HepG2 (cell line): ENCODE results near the gene RDH8. TPM values are rescaled to one million over a fixed set of nuclear protein-coding genes. Genes with fewer than 3 reads are reported as not detected.

Experiments
- BCL6 ChIP-seq: IDR thresholded peaks from 2 replicates; pipeline ENCODE4 v1.6.1; 2016; ENCODE audit warnings: missing genetic modification reagents, missing compliant biosample characterization
- BRCA1 ChIP-seq: sonication (generic); formaldehyde crosslinking; IDR thresholded peaks from 2 replicates; pipeline ENCODE4 v1.4.0; 2020; ENCODE audit warnings: missing genetic modification reagents
- CBX2 ChIP-seq, 2 experiments: fragments of 200-600 bp in 1 of 2; sonication (generic); formaldehyde crosslinking in 1 of 2; IDR thresholded peaks; 2 replicates each; pipeline versions ENCODE4 v1.7.0 to v1.8.1; 2018 to 2022; ENCODE audit warnings: low read depth in 2 of 2, low read length in 1 of 2, mild to moderate bottlenecking in 1 of 2, missing genetic modification reagents in 1 of 2
- HNRNPL ChIP-seq: fragments of 200-400 bp; formaldehyde crosslinking; IDR thresholded peaks from 2 replicates; pipeline ENCODE4 v1.6.1; 2017; ENCODE audit warnings: mild to moderate bottlenecking, low read depth, low read length
- KLF11 ChIP-seq: IDR thresholded peaks from 2 replicates; pipeline ENCODE4 v1.6.1; 2016; ENCODE audit warnings: missing compliant biosample characterization
- NR2F6 ChIP-seq, 2 experiments: IDR thresholded peaks; 2 replicates each; pipeline ENCODE4 v1.6.1; 2016; ENCODE audit warnings: antibody characterized with exemption in 1 of 2, mild to moderate bottlenecking in 1 of 2
- RARA ChIP-seq: IDR thresholded peaks from 2 replicates; pipeline ENCODE4 v1.6.1; 2016; ENCODE audit warnings: missing genetic modification reagents, missing compliant biosample characterization
- RXRB ChIP-seq: IDR thresholded peaks from 2 replicates; pipeline ENCODE4 v1.6.1; 2016; ENCODE audit warnings: borderline replicate concordance, missing genetic modification reagents, missing compliant biosample characterization
- SAP130 ChIP-seq: IDR thresholded peaks from 2 replicates; pipeline ENCODE4 v1.6.1; 2016; ENCODE audit warnings: low read depth
- TBL1XR1 ChIP-seq: fragments of 150-350 bp; IDR thresholded peaks from 2 replicates; pipeline ENCODE4 v1.6.1; 2014; ENCODE audit warnings: borderline replicate concordance, low read length; ENCODE audit not compliant: partially characterized antibody
- THAP11 ChIP-seq: IDR thresholded peaks from 2 replicates; pipeline ENCODE4 v1.6.1; 2016; ENCODE audit warnings: missing biosample characterization, missing genetic modification reagents
- ZFY ChIP-seq: sonication (generic); formaldehyde crosslinking; IDR thresholded peaks from 2 replicates; pipeline ENCODE4 v1.4.0; 2020; ENCODE audit warnings: missing genetic modification reagents
- ZNF350 ChIP-seq: sonication (generic); formaldehyde crosslinking; IDR thresholded peaks from 2 replicates; pipeline ENCODE4 v1.4.0; 2020; ENCODE audit warnings: mild to moderate bottlenecking, low read depth, missing genetic modification reagents, borderline replicate concordance
- ZNF749 ChIP-seq: sonication (generic); formaldehyde crosslinking; IDR thresholded peaks from 2 replicates; pipeline ENCODE4 v1.8.0; 2022; ENCODE audit warnings: mild to moderate bottlenecking, missing genetic modification reagents, moderate library complexity, borderline replicate concordance
- polyA plus RNA-seq, 8 experiments: library from polyadenylated mRNA; depleted of rRNA in 3 of 8; stranded (reverse) in 7 of 8; unstranded in 1 of 8; fragments of >200 nt; fragmentation: Illumina TruSeq in 4 of 8; extraction: Trizol in 4 of 8; gene quantifications; 2 replicates each; pipeline versions ENCODE4 v1.2.1 to v1.2.3, GENCODE V29; 2011 to 2016; ENCODE audit warnings: low read depth in 4 of 8, missing spikeins in 1 of 8, mixed read lengths in 1 of 8; ENCODE audit not compliant: insufficient read depth in 1 of 8
- total RNA-seq, 5 experiments: library from RNA; depleted of rRNA; stranded (reverse); fragments of >200 nt; fragmentation: Illumina TruSeq; extraction: Trizol; gene quantifications; 2 replicates each; pipeline ENCODE4 v1.2.3, GENCODE V29; 2016; ENCODE audit warnings: low read depth in 1 of 5
- TF ChIP-seq, protein P1 (sequence below): sonication (generic); formaldehyde crosslinking; IDR thresholded peaks from 2 replicates; pipeline ENCODE4 v1.5.0; 2020; ENCODE audit warnings: missing genetic modification reagents
- TF ChIP-seq, protein P2 (sequence below): sonication (generic); formaldehyde crosslinking; IDR thresholded peaks from 2 replicates; pipeline ENCODE4 v1.8.0; 2022; ENCODE audit warnings: missing genetic modification reagents, mild to moderate bottlenecking, moderate library complexity, borderline replicate concordance
- TF ChIP-seq, protein P3 (sequence below): sonication (generic); formaldehyde crosslinking; IDR thresholded peaks from 2 replicates; pipeline ENCODE4 v1.5.1; 2020; ENCODE audit warnings: mild to moderate bottlenecking, missing genetic modification reagents, moderate library complexity
- TF ChIP-seq, protein P4 (sequence below): sonication (generic); formaldehyde crosslinking; IDR thresholded peaks from 2 replicates; pipeline ENCODE4 v1.4.0; 2020; ENCODE audit warnings: mild to moderate bottlenecking, low read depth, missing genetic modification reagents
- TF ChIP-seq, protein P5 (sequence below): conservative IDR thresholded peaks from 2 replicates; pipeline ENCODE4 v1.6.1; 2018; ENCODE audit warnings: missing genetic modification reagents

The RDH8 gene
- total and polyA plus RNA-seq, 2 of the 13 experiments (the other 11 are each of a cell fraction or from before 2014, with no cell fraction given) = not detected

DNA sequence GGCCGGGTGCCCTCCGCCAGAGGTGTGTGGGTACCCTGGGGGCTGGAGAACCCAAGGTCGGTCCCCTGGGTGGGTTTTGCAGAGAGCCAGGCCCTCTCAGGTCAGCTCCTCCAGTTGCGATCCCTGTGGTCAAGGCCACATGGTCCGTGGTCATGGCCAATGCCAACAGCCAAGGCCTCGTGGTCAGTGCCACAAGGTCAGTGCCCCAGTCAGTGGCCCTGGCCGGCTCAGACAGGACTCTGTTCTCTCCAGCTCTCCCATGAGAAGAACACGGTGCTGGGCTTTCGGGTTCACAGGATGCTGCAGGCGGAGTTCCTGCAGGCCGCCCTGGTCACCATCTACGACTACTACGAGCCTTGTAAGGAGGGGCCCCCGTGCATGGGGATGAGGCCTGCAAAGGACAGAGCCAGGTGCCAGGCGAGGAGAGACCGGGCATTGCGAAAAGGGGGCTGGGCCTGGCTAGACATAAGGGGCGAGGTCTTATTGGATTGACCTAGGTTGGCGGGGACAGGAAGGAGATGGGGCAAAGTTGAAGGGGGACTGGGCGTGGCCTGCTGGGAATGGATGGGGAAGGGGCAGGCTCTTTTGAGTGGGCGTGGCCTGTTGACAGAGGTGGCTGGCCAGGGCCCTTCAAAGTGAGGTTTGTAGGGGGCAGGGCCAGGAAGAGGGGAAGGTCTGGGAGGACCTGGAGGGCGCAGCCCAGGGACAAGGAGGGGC lies 57.6 kb downstream of the RDH8 start (continued):
- TF ChIP-seq CBX2 (IDR thresholded peaks at IDR 0.05; ENCODE audit: low read depth, low read length) (no peak), CBX2 (CRISPR knock-in tag; IDR thresholded peaks at IDR 0.05; ENCODE audit: low read depth) (no peak), BCL6 (CRISPR knock-in tag) (peak; percentile 44; the same call in 1 of the 2 replicates), SAP130 (CRISPR knock-in tag) (0 out of 2 replicates have a peak, but pooled peaks have one; percentile 20), ZNF749 (CRISPR knock-in tag) (no peak), BRCA1 (CRISPR knock-in tag) (no peak), HNRNPL (0 out of 2 replicates have a peak, but pooled peaks have one; percentile 49), RXRB (CRISPR knock-in tag) (peak; percentile 67), ZFY (CRISPR knock-in tag) (no peak), THAP11 (CRISPR knock-in tag) (0 out of 2 replicates have a peak, but pooled peaks have one; percentile 14), TBL1XR1 (peak; percentile 81), KLF11 (CRISPR knock-in tag) (no peak), RARA (CRISPR knock-in tag) (peak; percentile 93), ZNF350 (CRISPR knock-in tag) (0 out of 2 replicates have a peak, but pooled peaks have one; percentile 24), NR2F6 (IDR thresholded peaks at IDR 0.05) (no peak), NR2F6 (CRISPR knock-in tag; IDR thresholded peaks at IDR 0.05) (peak; percentile 28; the same call in 1 of the 2 replicates)
- TF ChIP-seq, protein P1, sequence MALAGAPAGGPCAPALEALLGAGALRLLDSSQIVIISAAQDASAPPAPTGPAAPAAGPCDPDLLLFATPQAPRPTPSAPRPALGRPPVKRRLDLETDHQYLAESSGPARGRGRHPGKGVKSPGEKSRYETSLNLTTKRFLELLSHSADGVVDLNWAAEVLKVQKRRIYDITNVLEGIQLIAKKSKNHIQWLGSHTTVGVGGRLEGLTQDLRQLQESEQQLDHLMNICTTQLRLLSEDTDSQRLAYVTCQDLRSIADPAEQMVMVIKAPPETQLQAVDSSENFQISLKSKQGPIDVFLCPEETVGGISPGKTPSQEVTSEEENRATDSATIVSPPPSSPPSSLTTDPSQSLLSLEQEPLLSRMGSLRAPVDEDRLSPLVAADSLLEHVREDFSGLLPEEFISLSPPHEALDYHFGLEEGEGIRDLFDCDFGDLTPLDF (CRISPR knock-in tag) = no peak
- TF ChIP-seq, protein P2, sequence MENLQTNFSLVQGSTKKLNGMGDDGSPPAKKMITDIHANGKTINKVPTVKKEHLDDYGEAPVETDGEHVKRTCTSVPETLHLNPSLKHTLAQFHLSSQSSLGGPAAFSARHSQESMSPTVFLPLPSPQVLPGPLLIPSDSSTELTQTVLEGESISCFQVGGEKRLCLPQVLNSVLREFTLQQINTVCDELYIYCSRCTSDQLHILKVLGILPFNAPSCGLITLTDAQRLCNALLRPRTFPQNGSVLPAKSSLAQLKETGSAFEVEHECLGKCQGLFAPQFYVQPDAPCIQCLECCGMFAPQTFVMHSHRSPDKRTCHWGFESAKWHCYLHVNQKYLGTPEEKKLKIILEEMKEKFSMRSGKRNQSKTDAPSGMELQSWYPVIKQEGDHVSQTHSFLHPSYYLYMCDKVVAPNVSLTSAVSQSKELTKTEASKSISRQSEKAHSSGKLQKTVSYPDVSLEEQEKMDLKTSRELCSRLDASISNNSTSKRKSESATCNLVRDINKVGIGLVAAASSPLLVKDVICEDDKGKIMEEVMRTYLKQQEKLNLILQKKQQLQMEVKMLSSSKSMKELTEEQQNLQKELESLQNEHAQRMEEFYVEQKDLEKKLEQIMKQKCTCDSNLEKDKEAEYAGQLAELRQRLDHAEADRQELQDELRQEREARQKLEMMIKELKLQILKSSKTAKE = peak; percentile 53; the same call in 1 of the 2 replicates
- TF ChIP-seq, protein P3, sequence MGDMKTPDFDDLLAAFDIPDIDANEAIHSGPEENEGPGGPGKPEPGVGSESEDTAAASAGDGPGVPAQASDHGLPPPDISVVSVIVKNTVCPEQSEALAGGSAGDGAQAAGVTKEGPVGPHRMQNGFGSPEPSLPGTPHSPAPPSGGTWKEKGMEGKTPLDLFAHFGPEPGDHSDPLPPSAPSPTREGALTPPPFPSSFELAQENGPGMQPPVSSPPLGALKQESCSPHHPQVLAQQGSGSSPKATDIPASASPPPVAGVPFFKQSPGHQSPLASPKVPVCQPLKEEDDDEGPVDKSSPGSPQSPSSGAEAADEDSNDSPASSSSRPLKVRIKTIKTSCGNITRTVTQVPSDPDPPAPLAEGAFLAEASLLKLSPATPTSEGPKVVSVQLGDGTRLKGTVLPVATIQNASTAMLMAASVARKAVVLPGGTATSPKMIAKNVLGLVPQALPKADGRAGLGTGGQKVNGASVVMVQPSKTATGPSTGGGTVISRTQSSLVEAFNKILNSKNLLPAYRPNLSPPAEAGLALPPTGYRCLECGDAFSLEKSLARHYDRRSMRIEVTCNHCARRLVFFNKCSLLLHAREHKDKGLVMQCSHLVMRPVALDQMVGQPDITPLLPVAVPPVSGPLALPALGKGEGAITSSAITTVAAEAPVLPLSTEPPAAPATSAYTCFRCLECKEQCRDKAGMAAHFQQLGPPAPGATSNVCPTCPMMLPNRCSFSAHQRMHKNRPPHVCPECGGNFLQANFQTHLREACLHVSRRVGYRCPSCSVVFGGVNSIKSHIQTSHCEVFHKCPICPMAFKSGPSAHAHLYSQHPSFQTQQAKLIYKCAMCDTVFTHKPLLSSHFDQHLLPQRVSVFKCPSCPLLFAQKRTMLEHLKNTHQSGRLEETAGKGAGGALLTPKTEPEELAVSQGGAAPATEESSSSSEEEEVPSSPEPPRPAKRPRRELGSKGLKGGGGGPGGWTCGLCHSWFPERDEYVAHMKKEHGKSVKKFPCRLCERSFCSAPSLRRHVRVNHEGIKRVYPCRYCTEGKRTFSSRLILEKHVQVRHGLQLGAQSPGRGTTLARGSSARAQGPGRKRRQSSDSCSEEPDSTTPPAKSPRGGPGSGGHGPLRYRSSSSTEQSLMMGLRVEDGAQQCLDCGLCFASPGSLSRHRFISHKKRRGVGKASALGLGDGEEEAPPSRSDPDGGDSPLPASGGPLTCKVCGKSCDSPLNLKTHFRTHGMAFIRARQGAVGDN = peak; percentile 42; the same call in 1 of the 2 replicates
- TF ChIP-seq, protein P4, sequence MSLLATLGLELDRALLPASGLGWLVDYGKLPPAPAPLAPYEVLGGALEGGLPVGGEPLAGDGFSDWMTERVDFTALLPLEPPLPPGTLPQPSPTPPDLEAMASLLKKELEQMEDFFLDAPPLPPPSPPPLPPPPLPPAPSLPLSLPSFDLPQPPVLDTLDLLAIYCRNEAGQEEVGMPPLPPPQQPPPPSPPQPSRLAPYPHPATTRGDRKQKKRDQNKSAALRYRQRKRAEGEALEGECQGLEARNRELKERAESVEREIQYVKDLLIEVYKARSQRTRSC (CRISPR knock-in tag) = no peak
- TF ChIP-seq, protein P5, sequence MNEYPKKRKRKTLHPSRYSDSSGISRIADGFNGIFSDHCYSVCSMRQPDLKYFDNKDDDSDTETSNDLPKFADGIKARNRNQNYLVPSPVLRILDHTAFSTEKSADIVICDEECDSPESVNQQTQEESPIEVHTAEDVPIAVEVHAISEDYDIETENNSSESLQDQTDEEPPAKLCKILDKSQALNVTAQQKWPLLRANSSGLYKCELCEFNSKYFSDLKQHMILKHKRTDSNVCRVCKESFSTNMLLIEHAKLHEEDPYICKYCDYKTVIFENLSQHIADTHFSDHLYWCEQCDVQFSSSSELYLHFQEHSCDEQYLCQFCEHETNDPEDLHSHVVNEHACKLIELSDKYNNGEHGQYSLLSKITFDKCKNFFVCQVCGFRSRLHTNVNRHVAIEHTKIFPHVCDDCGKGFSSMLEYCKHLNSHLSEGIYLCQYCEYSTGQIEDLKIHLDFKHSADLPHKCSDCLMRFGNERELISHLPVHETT (CRISPR knock-in tag) = no peak
